Measurements from ENCODE around the gene EMB. TPM values are rescaled to one million over a fixed set of nuclear protein-coding genes. Genes with fewer than 3 reads are reported as not detected.
"Not testable (repeated sequence)": the region's sequence is repeated elsewhere in the genome, so short reads cannot be mapped to it uniquely, and the experiment has no call there.

The EMB gene
- total and polyA plus RNA-seq, 2 of the 4 experiments (the other 2 are of a cell fraction) = 1.2 to 1.4 TPM

DNA sequence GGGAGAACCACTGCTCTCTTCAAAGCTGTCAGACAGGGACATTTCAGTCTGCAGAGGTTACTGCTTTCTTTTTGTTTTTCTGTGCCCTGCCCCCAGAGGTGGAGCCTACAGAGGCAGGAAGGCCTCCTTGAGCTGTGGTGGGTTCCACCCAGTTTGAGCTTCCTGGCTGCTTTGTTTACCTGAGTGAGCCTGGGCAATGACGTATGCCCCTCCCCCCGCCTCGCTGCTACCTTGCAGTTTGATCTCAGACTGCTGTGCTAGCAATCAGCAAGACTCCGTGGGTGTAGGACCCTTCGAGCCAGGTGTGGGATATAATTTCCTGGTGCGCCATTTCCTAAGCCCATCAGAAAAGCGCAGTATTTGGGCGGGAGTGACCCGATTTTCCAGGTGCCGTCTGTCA is 48.4 kb upstream of the EMB start:
- H3K9ac ChIP-seq (ENCODE audit: low read depth, low read length); H3K27me3 ChIP-seq (ENCODE audit: control insufficient read depth, insufficient read depth, low read length); H2AK5ac ChIP-seq (ENCODE audit: low read depth, low read length); H3K4me3 ChIP-seq (ENCODE audit: insufficient read depth, low read depth, low read length); H3K36me3 ChIP-seq (ENCODE audit: control insufficient read depth, insufficient read depth, low read length); DNase-seq; H4K8ac ChIP-seq (ENCODE audit: low read depth in 2 of 2, low read length in 2 of 2); H2BK120ac ChIP-seq (ENCODE audit: low read depth, low read length); H2AK9ac ChIP-seq (replicated peaks; ENCODE audit: low read depth, low read length, poor library complexity); H3K9me1 ChIP-seq (ENCODE audit: insufficient read depth, low read length); H4K5ac ChIP-seq (ENCODE audit: low read depth, low read length); intact Hi-C loops (cut with micrococcal nuclease); H2AFZ ChIP-seq (replicated peaks; ENCODE audit: low read length, poor library complexity); H3K23ac ChIP-seq (ENCODE audit: low read depth, low read length); ATAC-seq (ENCODE audit: low read depth); H3K56ac ChIP-seq (ENCODE audit: extremely low read depth, insufficient read depth, low read length); H4K20me1 ChIP-seq (ENCODE audit: insufficient read depth, low read length); H3K4ac ChIP-seq (ENCODE audit: low read depth, low read length); H3K18ac ChIP-seq (ENCODE audit: low read depth, low read length); H3K9me3 ChIP-seq (ENCODE audit: control insufficient read depth, insufficient read depth, low read length); H2BK15ac ChIP-seq (ENCODE audit: low read depth, low read length); H3K4me2 ChIP-seq (ENCODE audit: low read depth, low read length); CTCF ChIA-PET; H3K4me1 ChIP-seq (ENCODE audit: control insufficient read depth, insufficient read depth, low read length); H4K91ac ChIP-seq (ENCODE audit: insufficient read depth, low read depth, low read length); H3K79me1 ChIP-seq (ENCODE audit: low read depth in 1 of 2, low read length in 2 of 2); H2BK5ac ChIP-seq (ENCODE audit: low read depth, low read length, poor library complexity, severe bottlenecking); H2BK20ac ChIP-seq (ENCODE audit: low read depth, low read length); dilution Hi-C loops (cut with HindIII; ENCODE audit: low sequenced_read_pairs, unreplicated experiment); H3K27ac ChIP-seq (ENCODE audit: insufficient read depth, low read length); H3K14ac ChIP-seq (replicated peaks; ENCODE audit: low read depth, low read length); in situ Hi-C loops (cut with MboI; ENCODE audit: low sequenced_read_pairs); BruUV-seq (replicated peaks): not testable (repeated sequence)
- POLR2A ChIA-PET (ENCODE audit: unreplicated experiment) = interaction anchor here (0.7 kb wide), 1 partner anchor 298 kb away, joined by 3 read pairs; no protein-coding TSS in a partner anchor
- WGBS, 2 experiments (ENCODE audit: extremely low coverage in 2 of 2, insufficient read length in 1 of 2) = 100% methylated on average over 2 of the region's 10 CpGs; no CpG with 5 or more reads in 1 of the 2 experiments

DNA sequence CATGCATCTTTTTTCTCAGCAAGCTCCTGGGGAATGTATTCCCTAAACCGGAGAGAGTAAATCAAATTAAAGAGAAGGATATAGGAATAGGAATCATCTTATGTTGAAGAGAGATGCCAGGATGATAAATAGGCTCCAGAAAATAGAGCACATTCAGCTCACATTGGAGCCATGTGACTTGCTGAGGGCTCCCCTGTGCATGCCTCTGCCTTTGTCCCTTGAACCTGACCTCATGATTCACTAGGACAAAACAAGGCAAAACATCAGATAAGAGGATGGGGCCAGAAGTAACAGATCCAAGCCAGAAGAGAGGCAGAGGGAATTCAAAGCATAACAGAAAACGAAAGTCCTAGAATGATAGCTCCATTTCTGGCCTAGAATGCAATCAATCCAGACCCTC is 37.7 kb upstream of the EMB start:
- WGBS, 2 experiments (ENCODE audit: extremely low coverage in 2 of 2, insufficient read length in 1 of 2) = no CpG with 5 or more reads among the region's 2 CpGs
- H2BK120ac ChIP-seq (ENCODE audit: low read depth, low read length); H3K79me1 ChIP-seq (ENCODE audit: low read depth in 1 of 2, low read length in 2 of 2); BruUV-seq (replicated peaks); intact Hi-C loops (cut with micrococcal nuclease); H3K27ac ChIP-seq (ENCODE audit: insufficient read depth, low read length); H4K20me1 ChIP-seq (ENCODE audit: insufficient read depth, low read length); H3K4me3 ChIP-seq (ENCODE audit: insufficient read depth, low read depth, low read length); H3K9me1 ChIP-seq (ENCODE audit: insufficient read depth, low read length); ATAC-seq (ENCODE audit: low read depth); H4K8ac ChIP-seq (ENCODE audit: low read depth in 2 of 2, low read length in 2 of 2); H3K4me1 ChIP-seq (ENCODE audit: control insufficient read depth, insufficient read depth, low read length); H4K5ac ChIP-seq (ENCODE audit: low read depth, low read length); in situ Hi-C loops (cut with MboI; ENCODE audit: low sequenced_read_pairs); CTCF ChIA-PET; H3K4me2 ChIP-seq (ENCODE audit: low read depth, low read length); H4K91ac ChIP-seq (ENCODE audit: insufficient read depth, low read depth, low read length); H3K23ac ChIP-seq (ENCODE audit: low read depth, low read length); H3K18ac ChIP-seq (ENCODE audit: low read depth, low read length); DNase-seq; H3K9me3 ChIP-seq (ENCODE audit: control insufficient read depth, insufficient read depth, low read length); H3K36me3 ChIP-seq (ENCODE audit: control insufficient read depth, insufficient read depth, low read length); H3K9ac ChIP-seq (ENCODE audit: low read depth, low read length); H3K56ac ChIP-seq (ENCODE audit: extremely low read depth, insufficient read depth, low read length); H3K4ac ChIP-seq (ENCODE audit: low read depth, low read length); dilution Hi-C loops (cut with HindIII; ENCODE audit: low sequenced_read_pairs, unreplicated experiment); H2AK5ac ChIP-seq (ENCODE audit: low read depth, low read length); H2AK9ac ChIP-seq (replicated peaks; ENCODE audit: low read depth, low read length, poor library complexity); H3K27me3 ChIP-seq (ENCODE audit: control insufficient read depth, insufficient read depth, low read length); H2AFZ ChIP-seq (replicated peaks; ENCODE audit: low read length, poor library complexity); H2BK20ac ChIP-seq (ENCODE audit: low read depth, low read length); H2BK5ac ChIP-seq (ENCODE audit: low read depth, low read length, poor library complexity, severe bottlenecking); POLR2A ChIA-PET (ENCODE audit: unreplicated experiment); H2BK15ac ChIP-seq (ENCODE audit: low read depth, low read length); H3K14ac ChIP-seq (replicated peaks; ENCODE audit: low read depth, low read length): not testable (repeated sequence)

Measured in IMR-90 (cell line).